Measurements from ENCODE around the gene NFIC.

The NFIC gene

DNA sequence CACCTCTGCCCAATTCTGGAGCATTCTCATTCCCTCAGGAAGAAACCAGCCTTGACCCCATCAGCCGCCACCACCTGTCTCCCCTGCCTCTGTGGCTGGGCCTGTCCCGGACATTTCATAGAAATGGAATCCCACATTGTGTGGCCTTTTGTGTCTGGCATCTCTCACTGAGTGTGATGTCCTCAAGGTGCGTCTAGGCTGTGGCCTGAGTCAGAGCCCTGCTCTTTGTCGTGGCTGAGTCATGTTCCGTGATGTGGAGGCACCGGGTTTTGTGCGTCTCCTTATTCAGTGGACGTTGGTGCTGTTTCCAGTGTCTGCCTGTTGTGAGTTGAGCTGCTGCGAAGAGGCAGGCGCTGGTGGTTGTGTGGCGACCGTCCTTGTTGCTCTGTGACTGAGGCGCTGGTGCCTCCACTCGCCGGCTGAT, 143.2 kb downstream of the NFIC start:
- DNase-seq (ENCODE audit: low spot score), result no peak

DNA sequence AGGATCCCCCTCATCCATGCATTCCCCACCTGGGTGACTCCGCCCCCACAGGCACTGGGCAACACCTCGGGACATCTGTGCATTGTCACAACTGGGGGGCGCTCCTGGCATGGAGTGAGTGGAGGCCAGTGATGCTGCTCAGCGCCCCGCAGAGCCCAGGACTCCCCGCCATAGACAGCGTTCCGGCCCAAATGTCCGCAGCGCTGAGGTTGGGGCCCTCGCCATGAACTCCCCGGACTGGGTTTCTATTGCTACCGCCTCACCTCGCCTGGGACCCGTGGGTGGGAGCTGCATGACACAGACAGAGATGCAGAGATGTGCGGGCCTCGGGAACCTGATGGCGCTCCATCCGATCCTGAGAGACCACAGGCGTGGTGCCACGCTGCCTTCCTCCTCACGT, 144.3 kb downstream of the NFIC start:
- DNase-seq (ENCODE audit: low spot score), result no peak

DNA sequence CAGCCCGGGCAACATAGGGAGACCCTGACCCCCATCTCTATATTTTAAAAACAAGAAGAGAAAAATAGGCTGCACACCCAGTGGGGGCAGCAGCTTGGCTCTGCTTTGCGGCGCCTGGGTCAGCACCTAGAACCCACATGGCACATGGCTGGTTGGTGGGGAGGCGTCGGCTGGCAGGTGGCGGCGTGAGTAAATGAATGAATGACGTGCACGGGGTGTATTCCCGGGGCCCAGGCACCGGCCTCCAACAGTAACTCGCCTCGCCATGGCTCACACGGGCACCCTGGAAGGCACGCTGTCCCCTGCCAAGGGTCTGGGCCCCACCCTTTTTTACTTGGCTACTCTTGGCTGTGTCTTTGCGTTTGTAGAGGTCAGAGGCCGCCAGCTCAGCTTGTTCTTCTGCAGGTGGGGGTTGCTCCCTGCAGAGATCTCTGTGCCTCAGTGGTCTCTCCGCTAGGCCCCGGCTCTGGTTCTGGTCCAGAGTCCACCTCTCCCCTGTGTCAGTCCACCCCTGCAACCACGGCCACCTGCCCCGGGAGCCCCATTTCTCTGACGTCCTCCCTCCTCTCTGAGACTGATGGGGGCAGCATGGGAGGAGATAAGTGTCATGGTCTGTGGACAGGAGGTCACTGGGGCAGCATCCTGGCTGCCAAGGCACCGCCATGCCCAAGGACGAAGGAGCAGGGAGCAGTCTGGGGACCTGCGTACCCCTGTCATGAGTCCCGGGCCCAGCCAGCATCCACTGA, 145.3 kb downstream of the NFIC start:
- no peak for DNase-seq (ENCODE audit: low spot score)

DNA sequence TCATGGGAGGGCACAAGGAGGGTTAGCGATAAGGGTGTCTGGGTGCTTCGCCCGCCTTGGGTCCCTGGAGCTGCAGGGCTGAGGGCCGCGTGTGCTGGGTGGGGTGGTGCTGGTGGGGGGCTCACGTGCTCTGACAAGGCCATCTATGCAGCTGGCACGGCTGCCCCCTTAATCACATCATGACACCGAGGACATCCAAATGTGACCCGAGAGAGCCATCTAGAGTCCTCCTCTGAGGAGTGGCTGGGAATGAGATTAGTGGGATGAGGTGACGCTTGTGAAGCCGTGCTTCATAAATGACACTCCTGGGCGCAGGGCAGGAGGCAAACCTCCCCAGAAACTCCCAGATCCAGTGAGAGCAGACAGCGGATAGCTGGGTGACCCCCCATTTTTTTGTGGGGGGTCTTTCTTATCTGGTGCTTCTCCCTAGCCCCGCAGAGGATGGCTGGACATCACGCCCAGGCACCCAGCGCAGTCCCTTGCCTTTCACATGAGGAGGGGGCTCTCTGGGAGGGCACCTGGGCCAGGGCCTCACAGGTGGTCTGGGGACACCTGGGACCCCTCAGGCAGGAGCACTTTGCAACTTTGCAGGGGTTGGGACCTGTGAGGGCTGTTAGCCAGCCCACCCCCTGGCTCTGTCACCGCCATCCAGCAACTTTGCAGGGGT, 146.3 kb downstream of the NFIC start:
- DNase-seq (ENCODE audit: low spot score), result no peak

DNA sequence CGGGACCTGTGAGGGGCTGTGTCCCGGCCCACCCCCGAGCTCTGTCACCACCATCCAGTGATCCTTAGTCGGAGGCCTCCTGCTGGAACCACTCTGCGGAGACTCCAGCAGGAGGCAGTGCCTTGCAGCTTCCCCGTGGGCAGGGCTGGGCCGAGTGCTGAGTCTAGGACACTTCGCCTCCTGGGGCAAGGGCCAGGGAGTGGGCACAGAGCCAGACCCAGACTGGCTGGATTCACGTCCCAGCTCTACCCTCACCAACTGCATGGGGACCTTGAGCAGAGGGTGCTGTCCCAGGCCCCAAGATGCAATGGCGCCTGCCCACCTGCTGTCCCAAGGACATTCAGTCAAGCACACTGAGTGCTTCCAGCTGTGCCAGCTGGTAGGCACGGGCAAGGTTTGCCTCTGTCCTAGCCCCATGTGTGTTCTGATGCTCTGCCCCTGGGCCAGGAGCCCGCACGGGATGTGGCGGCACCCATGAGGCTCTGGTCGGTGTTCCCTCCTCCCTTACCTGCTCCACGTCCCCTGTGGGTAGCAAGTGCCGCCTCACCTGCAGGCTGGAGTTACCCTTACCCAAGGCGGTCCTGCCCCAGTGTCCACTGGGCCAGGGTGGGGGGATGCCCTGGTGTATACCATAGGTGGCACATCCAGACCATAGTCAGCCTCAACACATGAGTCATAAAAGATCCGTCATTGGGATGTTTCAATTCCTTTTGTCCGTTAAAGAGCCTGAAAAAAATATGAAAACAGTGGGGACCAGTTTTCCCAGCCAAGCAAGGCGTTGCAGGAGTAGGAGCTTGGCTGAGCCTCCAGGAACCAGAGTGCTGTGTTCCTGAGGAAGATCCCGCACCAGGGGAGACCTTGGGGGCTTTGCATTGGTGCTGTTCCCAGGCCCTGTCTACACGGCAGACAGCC, 147.1 kb downstream of the NFIC start:
- DNase-seq (ENCODE audit: low spot score), result no peak

DNA sequence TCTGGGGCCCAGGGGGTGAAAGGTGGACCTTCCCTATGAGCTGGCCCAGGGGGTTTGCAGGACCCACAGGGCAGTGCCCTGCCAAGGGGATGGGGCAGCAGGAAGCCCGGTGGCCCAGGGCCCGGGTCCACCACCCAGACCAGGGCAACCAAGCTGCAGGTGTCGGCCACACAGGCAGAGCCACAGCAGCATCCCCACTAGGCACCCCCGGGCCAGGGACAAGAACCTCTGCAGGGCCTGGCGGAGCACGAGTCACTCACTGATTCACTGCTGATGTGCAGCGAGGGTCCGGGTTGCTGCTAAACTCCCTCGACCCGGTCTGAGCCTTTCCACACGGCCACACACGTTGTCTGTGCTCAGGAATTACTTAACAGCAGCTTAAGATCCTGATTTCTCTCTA, 148.5 kb downstream of the NFIC start:
- DNase-seq (ENCODE audit: low spot score), result no peak

DNA sequence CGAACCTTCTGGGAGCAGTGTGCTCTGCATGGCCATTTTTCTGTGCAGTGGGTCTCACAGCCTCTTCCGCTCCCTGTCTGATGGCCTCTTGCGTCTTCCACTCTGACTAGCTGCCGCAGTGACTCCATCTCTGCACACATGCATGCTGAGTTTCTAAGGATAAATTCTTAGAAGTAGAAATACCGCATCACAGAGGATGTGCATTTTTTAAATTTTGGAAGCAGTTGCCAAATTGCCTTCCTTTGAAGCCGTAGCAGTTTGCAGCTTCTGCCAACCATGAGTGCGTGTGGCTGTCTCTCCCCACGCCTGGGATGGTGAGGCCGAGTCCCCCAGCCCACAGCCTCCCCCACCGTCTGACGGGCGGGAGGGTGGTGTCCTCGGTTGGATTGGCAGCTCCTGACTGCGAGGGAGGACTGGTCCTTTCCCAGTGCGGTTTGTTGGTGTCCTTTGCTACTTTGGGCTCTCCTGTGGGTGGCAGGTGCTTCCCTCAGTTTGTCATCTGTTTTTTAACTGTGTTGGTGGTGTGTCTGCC, 149.6 kb downstream of the NFIC start:
- no peak for DNase-seq (ENCODE audit: low spot score)

DNA sequence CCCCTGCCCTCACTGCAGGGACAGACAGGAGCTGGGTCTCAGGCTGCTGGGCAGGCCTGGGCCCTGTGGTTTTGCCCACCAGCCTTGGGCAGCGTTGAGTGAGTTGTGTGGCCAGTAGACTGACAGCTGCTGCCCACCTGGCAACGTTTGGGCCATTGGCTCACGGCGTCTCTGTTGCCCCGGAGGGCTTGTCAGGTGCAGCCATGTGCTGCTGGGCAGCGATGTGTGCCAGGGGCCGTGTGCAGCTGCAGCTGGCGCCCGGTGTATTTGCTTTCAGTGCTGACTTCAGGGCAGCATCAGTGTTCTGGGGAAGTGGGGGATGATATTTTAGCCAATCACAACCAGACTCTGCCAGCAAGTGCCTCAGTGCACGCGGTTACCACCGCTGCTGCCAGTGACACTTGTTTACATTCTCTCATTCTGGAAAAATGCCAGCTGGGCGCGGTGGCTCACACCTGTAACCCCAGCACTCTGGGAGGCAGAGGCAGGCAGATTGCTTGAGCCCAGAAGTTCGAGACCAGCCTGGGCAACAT, 150.4 kb downstream of the NFIC start:
- DNase-seq (ENCODE audit: low spot score), result peak; percentile 92

DNA sequence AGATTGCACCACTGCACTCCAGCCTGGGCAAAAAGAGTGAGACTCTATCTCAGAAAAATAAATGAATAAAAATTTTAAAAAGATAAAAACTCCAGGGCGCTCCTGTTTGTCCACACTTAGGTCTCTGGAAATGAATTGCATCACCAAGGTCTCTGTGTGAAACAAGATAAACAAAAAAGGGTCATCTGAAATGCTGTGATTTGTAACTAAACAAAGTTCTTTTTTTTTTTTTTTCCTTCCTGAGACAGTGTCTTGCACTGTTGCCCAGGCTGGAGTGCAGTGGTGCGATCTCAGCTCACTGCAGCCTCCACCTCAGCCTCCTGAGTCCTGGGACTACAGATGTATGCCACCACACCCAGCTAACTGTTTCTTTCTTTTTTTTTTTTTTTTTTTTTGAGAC, 151.3 kb downstream of the NFIC start:
- no peak for DNase-seq (ENCODE audit: low spot score)

DNA sequence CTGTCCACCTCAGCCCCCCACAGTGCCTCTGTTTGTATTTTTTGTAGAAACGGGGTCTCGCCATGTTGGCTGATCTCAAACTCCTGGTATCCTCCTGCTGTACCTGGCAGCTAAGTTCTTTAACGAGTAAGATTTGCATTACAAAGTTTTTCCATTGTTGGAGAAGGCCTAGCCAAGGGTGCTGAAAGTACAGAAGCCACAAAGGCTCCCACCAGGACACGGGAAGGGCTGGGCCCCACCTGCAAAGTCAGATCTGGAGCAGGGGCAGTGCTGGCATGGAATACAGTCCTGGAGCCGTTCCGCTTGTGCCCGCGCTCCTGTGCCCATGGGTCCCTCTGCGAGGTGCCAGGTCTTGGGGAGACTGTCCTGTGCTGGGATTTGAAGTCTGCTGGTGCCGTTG, 151.9 kb downstream of the NFIC start:
- DNase-seq (ENCODE audit: low spot score), result no peak

DNA sequence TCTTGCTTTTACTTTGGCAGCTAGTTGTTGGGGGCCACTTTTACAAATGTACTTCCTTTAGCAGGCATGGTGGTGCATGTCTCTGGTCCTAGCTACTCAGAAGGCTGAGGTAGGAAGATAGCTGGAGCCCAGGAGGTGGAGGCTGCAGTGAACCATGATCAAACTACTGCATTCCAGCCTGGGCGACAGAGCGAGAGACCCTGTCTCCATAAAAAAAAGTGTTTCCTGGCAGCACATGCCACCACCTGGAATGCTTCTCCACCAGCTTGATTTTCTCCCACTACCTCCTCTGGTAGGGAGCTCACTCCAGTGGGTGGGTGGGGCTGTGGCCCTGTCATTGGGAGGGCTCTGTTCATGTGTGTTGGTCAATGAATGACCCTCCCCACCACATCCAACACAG, 152.3 kb downstream of the NFIC start:
- no peak for DNase-seq (ENCODE audit: low spot score)
